HG02943 (cell line): ENCODE results near the gene ADAMTSL3.
"Not testable (repeated sequence)": the region's sequence is repeated elsewhere in the genome, so short reads cannot be mapped to it uniquely, and the experiment has no call there.

ENCODE experiments used
- ATAC-seq: cut with Tn5 transposase; IDR thresholded peaks from one replicate; pipeline ENCODE4 v1.9.1; 2021; ENCODE audit warnings: mild to moderate bottlenecking, low read depth, moderate library complexity; ENCODE audit not compliant: unreplicated experiment

ADAMTSL3 gene

DNA sequence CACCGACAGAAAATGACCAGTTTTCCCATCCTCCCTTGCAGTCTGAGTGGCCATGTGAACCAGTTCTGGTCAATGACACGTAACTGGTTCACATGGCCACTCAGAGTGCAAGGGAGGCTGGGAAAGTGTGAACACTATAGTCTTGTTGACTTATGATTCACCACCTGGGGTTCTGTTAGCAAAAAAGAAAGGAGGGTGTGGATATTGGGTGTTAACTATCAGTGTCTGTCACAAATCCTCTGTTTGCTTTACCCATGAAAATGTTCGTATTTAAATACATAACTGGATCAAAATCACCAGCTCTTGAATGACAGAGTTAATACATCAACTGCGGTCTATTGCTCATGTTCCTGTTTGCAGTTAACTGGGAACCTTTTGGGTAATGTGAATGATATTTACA is 92.3 kb downstream of the ADAMTSL3 start:
- no peak for ATAC-seq

DNA sequence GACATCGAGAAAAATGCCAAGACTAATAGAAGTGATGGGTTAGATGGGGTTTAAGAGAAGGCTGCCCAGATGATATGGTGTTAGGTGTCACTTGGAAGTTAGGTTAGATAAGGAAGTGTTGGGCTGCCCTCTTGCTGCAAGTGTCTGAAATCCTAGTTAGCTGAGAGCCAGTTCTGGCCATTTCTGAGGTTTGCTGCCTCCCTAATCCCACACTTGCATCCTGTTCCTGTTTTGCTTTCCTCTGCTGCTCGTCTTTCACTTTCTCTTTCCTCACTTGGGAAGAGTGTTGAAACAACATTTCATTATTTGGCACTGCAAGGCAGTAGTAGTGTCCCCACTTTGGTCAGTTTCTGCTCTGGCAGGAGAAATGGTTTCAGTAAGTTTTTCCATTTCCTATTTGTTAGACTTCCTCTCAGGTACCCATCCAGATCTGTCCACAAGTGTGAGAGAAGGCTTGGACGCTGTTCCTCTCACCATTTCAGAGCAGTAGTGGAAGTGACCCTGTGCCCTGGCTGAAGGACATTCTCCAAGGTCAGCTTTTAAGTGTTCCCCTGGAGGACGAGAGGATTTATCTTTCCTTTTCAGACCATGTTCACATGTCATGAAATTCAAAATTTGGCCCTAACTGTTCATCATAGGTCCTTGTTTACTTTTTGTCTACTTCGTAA is 93.3 kb downstream of the ADAMTSL3 start:
- no peak for ATAC-seq

DNA sequence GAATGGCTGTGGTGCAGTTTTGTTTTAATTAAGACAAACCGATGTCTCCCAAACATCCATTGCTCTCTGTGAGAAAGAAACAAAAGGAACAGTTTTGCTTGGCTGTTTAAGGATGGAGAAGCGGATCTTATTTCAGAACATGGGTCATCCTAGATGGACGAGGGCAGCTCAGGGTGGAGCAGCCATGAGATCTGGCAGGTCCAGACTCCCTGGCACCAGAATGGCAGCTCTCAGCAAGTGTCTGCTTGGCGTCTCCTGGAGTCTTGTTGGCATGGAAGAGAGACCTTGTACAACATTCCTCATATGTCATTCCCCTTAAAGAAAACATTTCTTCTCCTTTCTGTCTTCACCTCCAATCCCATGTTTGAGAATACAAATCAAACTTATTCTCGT is 93.8 kb downstream of the ADAMTSL3 start:
- ATAC-seq, result no peak

- no peak for ATAC-seq
Measured at GRCh38 chr15:83753872-83754493, 100.1 kb downstream of the ADAMTSL3 start.

GRCh38 chr15:83757291-83757690 is 103.4 kb downstream of the ADAMTSL3 start:
- ATAC-seq, result not testable (repeated sequence)

- ATAC-seq, result no peak
Measured at GRCh38 chr15:83762367-83762766, 108.4 kb downstream of the ADAMTSL3 start.

- ATAC-seq, result no peak
Measured at GRCh38 chr15:83764201-83764838, 110.4 kb downstream of the ADAMTSL3 start.

DNA sequence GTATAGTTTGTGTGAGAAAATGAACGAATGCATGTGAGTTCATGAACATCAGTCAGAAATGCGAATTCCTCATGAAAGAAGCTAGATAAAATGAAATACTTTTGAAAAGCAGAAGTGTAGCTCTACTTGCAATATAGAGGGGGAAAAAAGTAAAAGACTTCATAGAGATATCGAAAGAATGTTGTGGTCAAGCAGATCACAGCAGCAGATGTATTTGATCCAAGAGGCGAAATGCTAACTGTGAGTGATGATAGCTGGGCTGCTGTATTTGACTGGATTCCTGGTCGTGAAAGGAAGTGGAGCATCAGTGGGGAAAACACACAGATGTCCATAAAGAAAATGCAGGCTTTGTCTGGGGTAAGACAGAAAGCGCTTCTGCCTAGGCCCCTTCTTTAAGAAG is 112.4 kb downstream of the ADAMTSL3 start:
- no peak for ATAC-seq

GRCh38 chr15:83767741-83768140 is 113.8 kb downstream of the ADAMTSL3 start:
- no peak for ATAC-seq

DNA sequence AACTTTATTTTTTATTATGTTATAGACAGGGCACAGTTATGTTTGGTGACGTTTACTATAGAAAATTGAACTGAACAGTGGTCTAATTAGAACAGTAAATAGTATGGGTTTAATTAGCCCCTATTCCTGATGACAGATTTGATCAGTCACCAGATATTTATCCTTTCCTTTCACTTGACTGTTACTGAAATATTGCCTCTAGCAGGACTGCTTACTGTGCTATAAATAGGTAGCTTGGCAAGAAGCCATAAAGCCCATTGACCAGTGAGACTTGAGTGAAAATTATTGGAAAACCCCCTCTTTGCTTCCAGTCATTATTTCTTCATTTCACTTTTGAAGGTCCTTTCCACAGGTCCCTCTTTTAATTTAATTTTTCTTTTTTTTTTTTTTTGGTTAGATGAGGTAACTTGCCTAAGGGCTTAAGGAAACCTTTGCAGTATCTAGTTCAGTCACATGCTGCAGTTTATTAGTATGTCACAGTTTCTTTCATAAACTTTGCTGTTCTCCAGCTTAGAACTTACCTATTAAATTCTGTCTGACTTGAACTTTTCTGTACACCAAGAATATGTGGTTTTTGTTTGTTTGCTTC is 115.6 kb downstream of the ADAMTSL3 start:
- ATAC-seq, result no peak

- ATAC-seq, result no peak
Measured at GRCh38 chr15:83775738-83776137, 121.8 kb downstream of the ADAMTSL3 start.

DNA sequence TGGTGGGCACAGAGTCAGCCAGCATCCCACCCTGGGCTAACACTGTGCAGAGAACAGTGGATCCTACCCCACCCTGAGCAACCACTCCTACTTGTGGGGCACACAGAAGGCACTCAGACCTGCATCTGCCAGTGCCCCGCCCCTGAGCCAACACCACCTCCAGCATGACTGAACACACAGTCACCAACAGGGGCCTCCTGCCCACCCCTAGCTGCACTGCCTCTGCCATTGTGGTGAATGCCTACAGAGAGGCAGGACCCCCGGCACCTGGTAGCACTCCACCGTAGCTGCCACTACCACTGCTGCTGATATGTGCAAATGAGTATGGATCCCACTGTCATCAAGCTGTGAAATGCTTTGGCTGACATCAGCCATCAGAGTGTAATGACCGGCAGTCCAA is 123.1 kb downstream of the ADAMTSL3 start:
- no peak for ATAC-seq

DNA sequence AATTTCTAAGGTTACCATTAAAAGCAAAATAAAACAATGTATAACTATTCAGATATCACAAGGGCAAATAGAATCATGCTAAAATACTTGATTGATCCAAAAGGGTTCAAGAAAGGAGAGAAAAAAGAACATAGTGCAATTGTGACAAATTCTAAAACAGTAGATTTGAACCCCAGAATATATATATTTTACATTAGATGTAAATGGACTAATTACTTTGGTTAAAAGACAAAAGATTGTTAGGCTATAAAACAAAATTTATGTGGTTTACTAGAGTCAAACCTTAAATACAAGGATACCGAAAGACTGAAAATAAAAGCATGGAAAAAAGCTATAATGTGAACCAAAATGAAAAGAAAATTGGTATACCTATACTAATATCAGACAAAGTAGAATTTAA is 129.3 kb downstream of the ADAMTSL3 start:
- no peak for ATAC-seq

- no peak for ATAC-seq
Measured at GRCh38 chr15:83784975-83785374, 131.1 kb downstream of the ADAMTSL3 start.

DNA sequence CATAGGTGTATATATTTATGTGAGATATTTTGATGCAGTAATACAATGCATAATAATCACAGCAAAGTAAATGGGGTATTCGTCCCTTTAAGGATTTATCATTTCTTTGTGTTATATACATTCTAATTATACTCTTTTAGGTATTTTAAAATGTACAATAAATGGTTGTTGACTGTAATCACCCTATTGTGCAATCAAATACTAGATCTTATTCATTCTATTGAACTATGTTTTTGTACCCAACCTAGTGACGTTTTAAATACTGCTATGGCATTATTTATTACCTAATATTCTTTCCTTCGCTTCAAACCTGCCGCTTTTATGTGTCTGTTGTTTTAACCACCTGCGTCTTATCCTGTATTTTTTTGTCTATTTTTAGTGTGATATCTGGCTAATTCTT is 132.4 kb downstream of the ADAMTSL3 start:
- no peak for ATAC-seq

DNA sequence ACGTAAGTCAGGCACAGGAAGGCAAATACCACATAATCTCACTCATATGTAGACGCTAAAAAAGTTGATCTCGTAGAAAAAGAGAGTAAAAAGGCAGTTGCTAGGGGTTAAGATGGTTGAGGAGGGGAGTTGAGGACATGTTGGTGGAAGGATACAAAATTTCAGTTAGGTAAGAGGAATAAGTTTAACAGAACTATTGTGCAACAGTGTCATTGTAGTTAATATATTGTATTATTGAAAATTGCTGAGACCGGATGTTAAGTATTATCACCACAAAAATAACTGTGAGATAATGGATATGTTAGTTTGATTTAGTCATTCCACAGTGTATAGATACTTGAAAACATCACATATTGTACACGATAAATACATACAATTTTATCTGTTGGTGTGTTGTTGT is 139.1 kb downstream of the ADAMTSL3 start:
- no peak for ATAC-seq

DNA sequence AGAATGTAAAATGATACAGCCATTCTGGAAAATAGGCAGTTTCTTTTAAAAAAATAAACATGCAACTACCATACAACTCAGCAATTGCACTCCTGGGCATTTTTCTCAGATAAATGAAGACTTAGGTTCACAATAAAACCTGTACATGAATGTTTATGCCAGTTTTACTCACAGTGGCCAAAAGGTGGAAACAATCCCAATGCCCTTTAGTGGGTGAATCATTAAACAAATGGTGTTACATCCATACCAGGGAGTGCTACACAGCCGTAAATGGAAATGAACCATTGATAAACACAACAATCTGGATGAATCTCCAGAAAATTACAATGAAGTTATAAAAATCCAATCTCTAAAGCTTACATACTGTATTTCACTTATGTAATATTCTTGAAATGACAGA is 140.3 kb downstream of the ADAMTSL3 start:
- ATAC-seq, result no peak

GRCh38 chr15:83809345-83809744 is 155.4 kb downstream of the ADAMTSL3 start:
- no peak for ATAC-seq

- ATAC-seq, result no peak
Measured at GRCh38 chr15:83810110-83810509, 156.2 kb downstream of the ADAMTSL3 start.

- no peak for ATAC-seq
Measured at GRCh38 chr15:83813682-83814081, 159.8 kb downstream of the ADAMTSL3 start.

- no peak for ATAC-seq
Measured at GRCh38 chr15:83815506-83815905, 161.6 kb downstream of the ADAMTSL3 start.
